Measurements from ENCODE around the gene S100A12. TPM values are rescaled to one million over a fixed set of nuclear protein-coding genes. Genes with fewer than 3 reads are reported as not detected.

Gene S100A12
- total and polyA plus RNA-seq, 2 donors (not counting 3 experiments of a cell fraction or from before 2014, with no cell fraction given) = not detected

- H3K9me3 ChIP-seq (replicated peaks; ENCODE audit: control insufficient read depth, insufficient read depth, low read length) = no peaks in the 10 kb centered on the region
- ChIA-PET CTCF (no interaction called here), POLR2A (no interaction called here)
- FAIRE-seq = no peak
- H3K36me3 ChIP-seq (ENCODE audit: control insufficient read depth in 2 of 2, extremely low read depth in 1 of 2, insufficient read depth in 2 of 2, low read length in 2 of 2) = no peaks in the 10 kb centered on the region
- no TSS peak for BruUV-seq (replicated peaks)
- H3K27ac ChIP-seq (ENCODE audit: insufficient read depth, low read depth, low read length) = no peak overlapping the region
- no peaks in the 10 kb centered on the region for H3K4me1 ChIP-seq (ENCODE audit: control insufficient read depth, extremely low read depth, insufficient read depth, low read length)
- no peak overlapping the region for H3K4me3 ChIP-seq (replicated peaks in 1 of 3; ENCODE audit: insufficient read depth in 1 of 3, low read depth in 1 of 3, low read length in 3 of 3)
- intact Hi-C loops (cut with micrococcal nuclease) (no loop called here), dilution Hi-C loops (cut with MboI; ENCODE audit: extremely low pct_ligation_motif_present, low sequenced_read_pairs) (no loop called here)
- no peak overlapping the region for H2AFZ ChIP-seq (ENCODE audit: low read depth, low read length)
- H3K27me3 ChIP-seq (ENCODE audit: control insufficient read depth in 2 of 2, insufficient read depth in 2 of 2, low read length in 2 of 2) = peaks cover 0 to 2% of the 10 kb centered on the region in 2 experiments
- no peaks in the 10 kb centered on the region for H4K20me1 ChIP-seq (replicated peaks; ENCODE audit: control insufficient read depth, extremely low read depth, insufficient read depth, low read length)
- TF ChIP-seq MYC (IDR thresholded peaks at IDR 0.05; ENCODE audit: low read depth, low read length) = no peak
- TF ChIP-seq MAX (IDR thresholded peaks at IDR 0.05; ENCODE audit: insufficient read depth, insufficient read length) = no peak
- TF ChIP-seq FOS (IDR thresholded peaks at IDR 0.05; ENCODE audit: borderline replicate concordance, insufficient read depth, low read length) = no peak
- TF ChIP-seq JUN (IDR thresholded peaks at IDR 0.05; ENCODE audit: borderline replicate concordance, insufficient read depth, insufficient read length, low read depth) = no peak
- no peak for TF ChIP-seq GATA2 (IDR thresholded peaks at IDR 0.05; ENCODE audit: insufficient read depth, insufficient read length, low read depth, low read length)
- TF ChIP-seq CTCF (IDR thresholded peaks at IDR 0.05; ENCODE audit: extremely low read depth in 1 of 2, insufficient read depth in 1 of 2, low read depth in 1 of 2, low read length in 2 of 2) = no peak
- no peak for TF ChIP-seq POLR2AphosphoS5 (IDR thresholded peaks at IDR 0.05; ENCODE audit: insufficient read depth, low read depth, low read length)
- TF ChIP-seq POLR2A (IDR thresholded peaks at IDR 0.05; ENCODE audit: low read depth, low read length) = no peak
- TF ChIP-seq EZH2 (IDR thresholded peaks at IDR 0.05; ENCODE audit: borderline replicate concordance, low read depth, low read length, severe bottlenecking) = no peak
- no peaks in the 10 kb centered on the region for H3K9me1 ChIP-seq (replicated peaks; ENCODE audit: control insufficient read depth, extremely low read depth, insufficient read depth, low read length)
- no peak for DNase-seq (ENCODE audit: low read depth, low spot score)
- no peak overlapping the region for H3K9ac ChIP-seq (replicated peaks; ENCODE audit: extremely low read depth, insufficient read depth, low read length)
- H3K4me2 ChIP-seq (ENCODE audit: insufficient read depth, low read length) = no peak overlapping the region
- no peaks in the 10 kb centered on the region for H3K79me2 ChIP-seq (ENCODE audit: control insufficient read depth, insufficient read depth, low read length)
Measured at GRCh38 chr1:153401461-153401860, 26.0 kb upstream of the S100A12 start.
